ENCODE data around the gene PRKN. TPM values are rescaled to one million over a fixed set of nuclear protein-coding genes. Genes with fewer than 3 reads are reported as not detected.

The PRKN gene
- total and polyA plus RNA-seq, 2 donors (not counting 3 experiments of a cell fraction or from before 2014, with no cell fraction given), result 0.06 TPM; not detected in 1

DNA sequence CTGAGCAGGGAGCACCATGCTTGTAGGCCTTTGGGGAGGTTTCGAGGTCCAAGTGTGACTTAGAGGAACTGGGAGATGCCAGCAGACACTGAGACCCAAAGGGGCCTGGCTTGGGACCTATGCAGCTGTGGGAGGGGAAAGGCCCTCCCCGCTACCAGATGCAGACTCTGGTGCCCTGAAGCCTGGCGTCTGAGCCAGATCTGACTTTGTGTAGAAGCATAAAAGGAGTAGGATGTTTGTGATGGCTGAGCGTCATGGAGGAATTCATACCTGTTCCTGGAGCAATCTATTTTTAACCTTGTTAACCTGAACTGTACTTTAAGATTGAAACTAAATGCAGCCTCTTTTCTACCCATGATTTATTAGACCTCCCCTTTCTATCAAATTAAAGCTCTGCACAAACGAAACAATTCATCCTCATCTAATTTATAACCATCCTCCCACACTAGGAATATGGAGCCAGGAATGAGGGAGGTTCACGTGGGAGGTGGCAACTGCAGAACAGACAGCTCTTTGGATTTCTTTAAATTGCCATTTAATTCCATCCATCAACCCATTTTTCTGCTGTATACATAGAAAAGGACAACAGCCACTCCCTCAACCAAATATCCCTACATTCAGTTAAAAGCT lies 1281.2 kb downstream of the PRKN start:
- FAIRE-seq, result no peak
- no peak for DNase-seq (ENCODE audit: low read depth, low spot score)
- Histone ChIP-seq H3K4me3 (replicated peaks in 1 of 3; ENCODE audit: insufficient read depth in 1 of 3, low read depth in 1 of 3, low read length in 3 of 3) (no peak overlapping the region), H3K27me3 (ENCODE audit: control insufficient read depth in 2 of 2, insufficient read depth in 2 of 2, low read length in 2 of 2) (no peaks in the 10 kb centered on the region), H3K4me1 (ENCODE audit: control insufficient read depth, extremely low read depth, insufficient read depth, low read length) (no peaks in the 10 kb centered on the region), H3K27ac (ENCODE audit: insufficient read depth, low read depth, low read length) (no peak overlapping the region), H2AFZ (ENCODE audit: low read depth, low read length) (no peak overlapping the region), H3K79me2 (ENCODE audit: control insufficient read depth, insufficient read depth, low read length) (no peaks in the 10 kb centered on the region), H3K9me3 (replicated peaks; ENCODE audit: control insufficient read depth, insufficient read depth, low read length) (no peaks in the 10 kb centered on the region), H3K4me2 (ENCODE audit: insufficient read depth, low read length) (no peak overlapping the region), H4K20me1 (replicated peaks; ENCODE audit: control insufficient read depth, extremely low read depth, insufficient read depth, low read length) (no peaks in the 10 kb centered on the region), H3K9ac (replicated peaks; ENCODE audit: extremely low read depth, insufficient read depth, low read length) (no peak overlapping the region), H3K9me1 (replicated peaks; ENCODE audit: control insufficient read depth, extremely low read depth, insufficient read depth, low read length) (no peaks in the 10 kb centered on the region), H3K36me3 (ENCODE audit: control insufficient read depth in 2 of 2, extremely low read depth in 1 of 2, insufficient read depth in 2 of 2, low read length in 2 of 2) (no peaks in the 10 kb centered on the region)
- intact Hi-C loops (cut with micrococcal nuclease) (no loop called here), dilution Hi-C loops (cut with MboI; ENCODE audit: extremely low pct_ligation_motif_present, low sequenced_read_pairs) (no loop called here)
- TF ChIP-seq FOS (IDR thresholded peaks at IDR 0.05; ENCODE audit: borderline replicate concordance, insufficient read depth, low read length) (no peak), POLR2A (IDR thresholded peaks at IDR 0.05; ENCODE audit: low read depth, low read length) (no peak), POLR2AphosphoS5 (IDR thresholded peaks at IDR 0.05; ENCODE audit: insufficient read depth, low read depth, low read length) (no peak), MYC (IDR thresholded peaks at IDR 0.05; ENCODE audit: low read depth, low read length) (no peak)
- TF ChIP-seq, protein P1, sequence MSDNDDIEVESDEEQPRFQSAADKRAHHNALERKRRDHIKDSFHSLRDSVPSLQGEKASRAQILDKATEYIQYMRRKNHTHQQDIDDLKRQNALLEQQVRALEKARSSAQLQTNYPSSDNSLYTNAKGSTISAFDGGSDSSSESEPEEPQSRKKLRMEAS (IDR thresholded peaks at IDR 0.05; ENCODE audit: insufficient read depth, insufficient read length), result no peak
- no TSS peak for BruUV-seq (replicated peaks)
- POLR2A ChIA-PET, result no interaction called here
- CTCF ChIA-PET, result no interaction called here

DNA sequence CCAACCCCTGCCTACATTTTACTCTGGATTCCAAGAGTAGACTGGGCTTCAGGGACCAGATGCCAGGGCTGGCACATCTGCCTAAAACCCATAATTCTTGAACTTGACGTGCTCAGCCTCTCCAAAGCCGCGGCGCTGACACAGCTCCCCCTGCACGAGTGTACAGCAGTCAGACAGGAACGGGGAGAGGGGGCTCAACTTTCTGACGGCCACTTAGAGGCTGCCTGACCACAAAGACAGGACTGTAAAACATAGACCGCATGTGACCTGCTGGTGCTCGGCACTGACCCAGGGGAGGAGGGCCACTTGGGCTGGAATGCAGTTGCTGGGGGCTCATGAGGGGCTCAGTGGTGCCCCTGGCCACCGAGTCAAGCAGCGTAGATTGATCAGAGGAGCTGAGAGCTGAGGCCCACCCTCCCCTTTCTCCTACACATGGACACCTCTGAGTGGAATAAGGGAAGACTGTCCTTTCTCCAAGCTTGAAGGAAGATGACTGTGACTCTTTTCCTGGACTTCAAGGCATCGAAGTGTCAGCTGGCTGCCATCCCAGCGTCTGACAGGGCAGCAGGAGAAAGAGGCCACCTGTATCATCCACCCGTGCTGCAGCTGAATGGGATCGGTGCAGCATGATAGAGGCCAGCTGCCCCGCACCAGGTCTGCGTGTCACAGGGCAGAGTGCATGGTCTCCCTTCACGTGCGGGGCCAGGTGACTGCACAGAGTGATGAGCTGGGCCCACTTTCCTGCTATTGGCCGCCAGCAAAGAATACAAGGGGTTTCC lies 1282.4 kb downstream of the PRKN start:
- H3K9ac ChIP-seq (replicated peaks; ENCODE audit: extremely low read depth, insufficient read depth, low read length), result no peak overlapping the region
- no TSS peak for BruUV-seq (replicated peaks)
- no peak overlapping the region for H3K4me2 ChIP-seq (ENCODE audit: insufficient read depth, low read length)
- dilution Hi-C loops (cut with MboI; ENCODE audit: extremely low pct_ligation_motif_present, low sequenced_read_pairs) (no loop called here), intact Hi-C loops (cut with micrococcal nuclease) (no loop called here)
- H3K27me3 ChIP-seq (ENCODE audit: control insufficient read depth in 2 of 2, insufficient read depth in 2 of 2, low read length in 2 of 2), result no peaks in the 10 kb centered on the region
- TF ChIP-seq JUN (IDR thresholded peaks at IDR 0.05; ENCODE audit: borderline replicate concordance, insufficient read depth, insufficient read length, low read depth), result no peak
- TF ChIP-seq FOS (IDR thresholded peaks at IDR 0.05; ENCODE audit: borderline replicate concordance, insufficient read depth, low read length), result no peak
- no peak for TF ChIP-seq MYC (IDR thresholded peaks at IDR 0.05; ENCODE audit: low read depth, low read length)
- TF ChIP-seq POLR2AphosphoS5 (IDR thresholded peaks at IDR 0.05; ENCODE audit: insufficient read depth, low read depth, low read length), result no peak
- TF ChIP-seq POLR2A (IDR thresholded peaks at IDR 0.05; ENCODE audit: low read depth, low read length), result no peak
- H3K36me3 ChIP-seq (ENCODE audit: control insufficient read depth in 2 of 2, extremely low read depth in 1 of 2, insufficient read depth in 2 of 2, low read length in 2 of 2), result no peaks in the 10 kb centered on the region
- FAIRE-seq (no peak), DNase-seq (ENCODE audit: low read depth, low spot score) (no peak)
- no peaks in the 10 kb centered on the region for H4K20me1 ChIP-seq (replicated peaks; ENCODE audit: control insufficient read depth, extremely low read depth, insufficient read depth, low read length)
- H3K9me1 ChIP-seq (replicated peaks; ENCODE audit: control insufficient read depth, extremely low read depth, insufficient read depth, low read length), result no peaks in the 10 kb centered on the region
- no peak overlapping the region for H3K27ac ChIP-seq (ENCODE audit: insufficient read depth, low read depth, low read length)
- no peaks in the 10 kb centered on the region for H3K9me3 ChIP-seq (replicated peaks; ENCODE audit: control insufficient read depth, insufficient read depth, low read length)
- H3K4me1 ChIP-seq (ENCODE audit: control insufficient read depth, extremely low read depth, insufficient read depth, low read length), result no peaks in the 10 kb centered on the region
- H3K4me3 ChIP-seq (replicated peaks in 1 of 3; ENCODE audit: insufficient read depth in 1 of 3, low read depth in 1 of 3, low read length in 3 of 3), result no peak overlapping the region
- POLR2A ChIA-PET, result no interaction called here
- CTCF ChIA-PET, result no interaction called here
- H3K79me2 ChIP-seq (ENCODE audit: control insufficient read depth, insufficient read depth, low read length), result no peaks in the 10 kb centered on the region
- H2AFZ ChIP-seq (ENCODE audit: low read depth, low read length), result no peak overlapping the region

Measured in endothelial cell of umbilical vein (primary cell).